Smooth muscle cell of the coronary artery (primary cell): ENCODE data around the gene ZSCAN30. TPM values are rescaled to one million over a fixed set of nuclear protein-coding genes. Genes with fewer than 3 reads are reported as not detected.

Experiments used
- total RNA-seq: library from RNA; depleted of rRNA; stranded (reverse); fragments of >200 nt; gene quantifications from 2 replicates; pipeline ENCODE4 v1.2.3, GENCODE V29; 2014; ENCODE audit warnings: low replicate concordance

Gene ZSCAN30
- 13.6 and 17.0 TPM in 2 replicates for total RNA-seq

GRCh38 chr18:35290094-35290735 lies at the start of gene ZSCAN30:
Gene ZSCAN30 (minus strand): TSS chr18:35290229. CDS start chr18:35264352, 25,877 bp downstream.

GRCh38 chr18:35240664-35241447 lies 49.2 kb downstream of the ZSCAN30 start, which contains the start of gene ZNF397:
Gene ZNF397 (plus strand): TSS chr18:35241034. CDS start chr18:35242471, 1,437 bp downstream.

Other genes starting within 250 kb of the ZSCAN30 start
- 19.0 and 26.2 TPM in 2 replicates for gene MAPRE2, start 248.8 kb downstream of the ZSCAN30 start, total RNA-seq
- 10.3 and 18.3 TPM in 2 replicates for gene ZNF397, start 49.2 kb downstream of the ZSCAN30 start, total RNA-seq
- gene ZNF24, start 54.2 kb upstream of the ZSCAN30 start, total RNA-seq, result 12.4 and 23.9 TPM in 2 replicates
- gene ZNF396, start 87.1 kb upstream of the ZSCAN30 start, total RNA-seq, result 0.59 and 1.6 TPM in 2 replicates
- gene INO80C, start 207.7 kb upstream of the ZSCAN30 start, total RNA-seq, result 0.47 and 6.1 TPM in 2 replicates